Stimulated activated CD4-positive, alpha-beta T cell treated with anti-CD3 and anti-CD28 coated beads, Interleukin-2, amount 100 ng/mL, for 24 hours (primary cell): ENCODE data around the gene GNAI2.
"Not testable (repeated sequence)": the region's sequence is repeated elsewhere in the genome, so short reads cannot be mapped to it uniquely, and the experiment has no call there.

Experiments used
- DNase-seq, 2 donors: peaks; one replicate each; pipeline ENCODE4 v3.0.0-alpha.2; 2020

The GNAI2 gene

DNA sequence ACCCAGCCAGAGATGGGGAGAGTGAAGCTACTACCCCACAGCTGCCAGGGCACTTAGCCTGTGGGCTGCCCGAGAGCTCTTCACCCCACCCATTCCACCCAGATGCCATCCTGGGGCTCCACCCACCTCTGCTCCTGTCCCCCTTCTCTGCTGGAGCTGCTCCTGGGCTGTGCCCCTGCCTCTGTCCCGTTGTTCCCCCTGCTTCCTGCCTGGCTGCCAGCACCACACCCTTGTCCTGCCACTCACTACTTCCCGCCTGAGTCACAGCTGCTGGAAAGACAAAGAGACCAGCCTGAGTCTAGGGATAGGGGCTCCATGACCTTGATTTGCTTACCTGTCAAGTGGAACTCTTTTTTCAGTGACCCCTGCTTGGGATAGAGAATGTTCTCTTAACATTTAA lies 12.4 kb downstream of the GNAI2 start:
- no peak for DNase-seq

DNA sequence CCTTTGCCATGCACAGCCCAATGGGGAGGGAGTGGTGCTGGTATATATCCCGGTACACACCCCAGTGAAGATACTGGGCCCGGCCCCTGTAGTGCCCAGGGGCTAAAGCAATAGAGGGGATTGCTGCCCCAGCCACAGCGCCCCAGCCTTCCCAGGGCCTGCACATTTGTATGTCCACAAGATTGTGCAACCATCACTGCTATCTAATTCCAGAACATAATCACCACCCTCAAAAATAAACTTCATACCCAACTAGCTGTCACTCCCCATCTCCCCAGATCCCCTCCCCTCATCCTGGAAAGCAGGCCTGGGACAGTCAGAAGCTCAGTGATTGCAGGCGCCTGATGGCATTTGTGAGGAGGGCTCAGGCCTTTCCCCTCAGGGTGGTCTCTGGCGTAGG lies 13.5 kb downstream of the GNAI2 start:
- no peak for DNase-seq

DNA sequence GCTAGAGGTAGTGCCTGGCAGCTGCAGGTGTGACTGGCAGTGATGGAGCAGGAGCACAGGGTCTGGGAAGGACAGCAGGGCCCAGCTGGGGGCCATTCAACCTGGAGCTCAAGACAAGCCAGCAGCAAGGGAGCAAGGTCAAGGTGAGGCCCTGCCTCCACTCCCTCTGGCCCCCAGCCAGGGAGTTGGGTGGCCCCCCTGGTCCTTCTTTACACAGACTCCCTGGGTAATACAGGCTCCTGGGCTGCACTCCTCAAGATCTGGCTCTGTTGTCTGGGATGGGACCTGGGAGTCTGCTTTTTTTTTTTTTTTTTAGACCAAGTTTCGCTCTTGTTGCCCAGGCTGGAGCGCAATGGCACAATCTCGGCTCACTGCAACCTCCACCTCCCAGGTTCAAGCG lies 14.5 kb downstream of the GNAI2 start:
- DNase-seq, result no peak

DNA sequence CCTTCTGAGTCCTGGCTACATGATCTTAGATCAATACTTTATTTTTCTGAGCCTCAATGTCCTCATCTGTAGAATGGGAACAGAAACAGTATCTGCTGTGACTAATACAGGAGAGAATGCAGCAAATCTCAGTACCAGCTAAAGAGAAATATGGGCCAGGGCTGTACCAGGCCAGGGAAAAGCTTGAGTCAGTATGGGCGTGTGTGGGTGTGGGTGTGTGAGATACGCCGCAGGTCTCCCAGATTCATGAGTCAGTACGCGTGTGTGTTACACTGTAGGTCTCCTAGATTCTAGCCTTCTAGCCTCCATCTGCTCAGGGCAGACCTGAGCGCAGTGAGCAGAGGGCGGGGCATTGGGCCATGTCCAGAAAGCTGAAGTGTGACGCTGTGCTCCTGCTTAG lies 15.2 kb downstream of the GNAI2 start:
- DNase-seq, result peak; percentile 64 to 65

DNA sequence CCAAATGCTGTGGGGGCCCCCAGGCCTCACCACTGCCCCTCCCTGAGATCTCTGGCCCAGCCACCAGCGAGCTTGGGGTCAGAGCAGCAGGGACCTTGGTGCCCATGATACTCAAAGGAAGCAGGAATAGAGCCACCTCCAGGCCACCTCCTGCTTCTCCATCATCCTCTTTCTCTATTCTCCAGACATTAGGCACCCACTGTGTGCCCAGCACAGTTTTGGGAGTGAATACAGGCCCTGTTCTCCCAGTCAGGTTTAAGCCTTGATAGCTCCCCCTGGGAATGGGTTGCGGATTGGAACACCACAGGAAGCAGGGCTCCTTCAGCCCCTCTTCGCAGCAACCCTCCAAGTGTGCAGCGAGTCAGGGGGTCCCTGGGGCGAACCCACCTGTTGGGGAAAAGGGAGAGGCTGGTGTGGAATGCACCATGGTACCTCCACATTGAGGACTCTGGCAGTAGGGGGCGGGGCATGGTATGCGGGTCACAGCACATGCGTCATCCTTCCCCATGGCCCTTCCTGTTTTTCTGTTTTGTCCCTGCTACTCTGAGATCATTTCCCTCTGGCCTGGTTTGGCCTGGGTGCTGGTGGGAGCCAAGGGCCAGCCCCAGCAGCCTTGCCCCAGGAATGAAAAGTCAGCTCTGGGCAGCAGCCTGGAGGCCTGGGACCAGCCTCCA lies 18.7 kb downstream of the GNAI2 start:
- no peak for DNase-seq

DNA sequence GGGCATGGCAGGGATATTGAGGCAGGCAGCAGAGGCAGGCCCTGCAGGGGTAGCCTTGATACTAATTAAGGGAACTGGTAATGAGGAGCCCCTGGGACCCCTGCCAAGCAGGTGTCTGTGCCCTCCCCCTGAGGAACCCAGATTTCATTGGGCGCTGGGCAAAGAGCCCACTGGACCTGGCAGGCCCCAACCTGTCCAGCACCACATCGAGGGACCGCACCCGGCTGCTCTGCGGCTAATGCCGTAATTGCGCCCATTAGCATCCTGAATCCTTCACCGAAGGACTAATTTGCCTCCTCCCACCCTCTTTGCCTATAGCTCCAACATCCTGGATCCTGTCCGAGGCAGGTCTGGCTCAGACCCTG lies 19.2 kb downstream of the GNAI2 start:
- DNase-seq, result no peak

DNA sequence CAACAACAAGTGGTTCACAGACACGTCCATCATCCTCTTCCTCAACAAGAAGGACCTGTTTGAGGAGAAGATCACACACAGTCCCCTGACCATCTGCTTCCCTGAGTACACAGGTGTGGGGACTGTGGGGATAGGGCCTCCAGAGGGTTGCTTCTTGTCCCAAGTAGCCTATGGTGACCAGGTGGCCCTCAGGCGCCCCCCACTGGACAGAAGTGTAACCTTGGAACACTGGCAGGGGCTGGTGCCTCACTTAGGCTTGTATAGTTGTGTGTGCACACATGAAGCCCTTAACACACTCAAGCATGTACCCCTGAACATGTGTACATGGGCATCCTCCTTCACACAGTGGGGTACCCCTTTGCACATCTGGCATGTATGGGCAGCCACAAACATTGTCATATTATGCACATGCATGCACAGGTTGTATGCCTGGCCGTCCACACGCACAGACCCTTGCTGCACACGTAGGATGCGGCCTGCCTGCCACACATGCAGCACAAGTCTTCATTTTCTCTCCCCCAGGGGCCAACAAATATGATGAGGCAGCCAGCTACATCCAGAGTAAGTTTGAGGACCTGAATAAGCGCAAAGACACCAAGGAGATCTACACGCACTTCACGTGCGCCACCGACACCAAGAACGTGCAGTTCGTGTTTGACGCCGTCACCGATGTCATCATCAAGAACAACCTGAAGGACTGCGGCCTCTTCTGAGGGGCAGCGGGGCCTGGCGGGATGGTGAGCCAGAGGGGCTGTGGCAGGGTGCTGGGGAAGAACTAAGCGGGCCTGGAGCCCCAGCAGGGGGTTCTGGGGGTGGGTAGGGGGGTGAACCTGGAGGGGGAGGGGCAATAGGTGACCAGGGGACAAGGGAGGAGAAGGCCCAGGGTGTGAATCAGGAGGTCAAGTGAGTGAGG lies 21.2 kb downstream of the GNAI2 start:
- peak; percentile 52 to 64 for DNase-seq

DNA sequence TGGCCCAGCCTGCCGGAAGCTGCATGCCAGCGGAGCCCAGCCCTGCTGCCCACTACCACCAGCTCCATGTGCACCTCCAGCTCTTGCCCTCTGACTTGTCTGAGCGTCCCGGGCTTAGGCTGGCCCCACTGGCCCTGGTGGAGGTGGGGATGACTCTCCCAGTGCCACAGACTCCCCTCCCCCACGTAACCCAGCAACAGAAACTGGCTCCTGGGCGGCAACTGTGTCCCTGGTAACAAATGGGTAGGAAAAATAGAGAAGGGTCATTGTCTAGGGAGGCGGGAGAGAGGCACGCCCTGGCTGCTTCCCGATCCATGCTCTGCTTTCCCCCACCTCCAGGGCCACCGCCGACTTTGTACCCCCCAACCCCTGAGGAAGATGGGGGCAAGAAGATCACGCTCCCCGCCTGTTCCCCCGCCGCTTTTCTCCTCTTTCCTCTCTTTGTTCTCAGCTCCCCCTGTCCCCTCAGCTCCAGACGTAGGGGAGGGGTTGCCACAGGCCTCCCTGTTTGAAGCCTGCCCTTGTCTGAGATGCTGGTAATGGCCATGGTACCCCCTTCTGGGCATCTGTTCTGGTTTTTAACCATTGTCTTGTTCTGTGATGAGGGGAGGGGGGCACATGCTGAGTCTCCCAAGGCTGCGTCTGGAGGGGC lies 22.2 kb downstream of the GNAI2 start:
- no peak for DNase-seq

DNA sequence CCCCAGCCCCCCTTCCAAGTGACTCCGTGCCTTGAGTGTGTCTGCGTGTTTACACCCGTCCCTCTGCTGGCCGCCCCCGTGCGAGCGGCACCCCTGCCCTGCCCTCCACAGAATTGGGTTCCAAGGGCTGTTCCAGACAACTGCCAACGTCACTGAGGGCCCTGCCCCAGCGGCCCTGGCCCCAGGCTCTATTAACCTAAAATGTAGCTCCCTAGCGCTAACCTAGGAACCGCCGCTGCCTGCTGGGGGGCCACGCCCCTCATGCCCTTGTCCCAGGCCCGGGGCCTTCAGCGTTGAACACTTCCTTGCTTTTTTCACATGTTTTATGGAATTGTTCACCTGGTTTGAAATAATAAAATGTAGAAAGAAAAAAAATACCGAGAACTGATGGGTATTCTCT lies 23.0 kb downstream of the GNAI2 start:
- no peak for DNase-seq

DNA sequence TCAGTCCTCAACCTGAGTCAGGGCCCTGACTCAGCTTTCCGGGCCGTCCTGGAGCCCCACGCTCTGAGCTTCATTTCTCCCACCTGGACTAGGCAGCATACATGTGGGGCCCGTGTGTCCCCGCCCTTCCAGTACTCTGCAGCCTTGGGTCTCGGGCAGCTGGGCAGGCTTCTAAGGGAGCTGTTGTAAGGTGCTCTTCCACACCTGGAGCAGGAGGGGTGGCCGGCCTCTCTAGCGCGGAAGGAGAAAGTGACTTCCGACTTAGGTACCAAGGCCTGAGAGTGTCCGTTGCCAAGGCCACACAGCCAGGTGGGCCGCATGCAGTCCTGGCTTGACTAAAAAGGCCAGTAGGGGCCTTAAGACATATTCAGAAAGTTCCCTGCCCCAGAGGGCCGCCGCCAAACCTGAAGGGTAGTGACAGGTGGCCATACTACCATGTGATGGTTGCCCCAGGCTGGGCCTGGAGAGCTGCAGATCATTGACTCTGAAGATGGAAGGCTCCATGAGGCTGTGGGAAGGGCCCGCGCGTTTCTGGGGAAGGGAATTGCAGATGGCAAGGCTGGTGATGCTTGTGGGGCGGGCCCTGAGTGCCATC lies 23.5 kb downstream of the GNAI2 start:
- DNase-seq, result no peak

DNA sequence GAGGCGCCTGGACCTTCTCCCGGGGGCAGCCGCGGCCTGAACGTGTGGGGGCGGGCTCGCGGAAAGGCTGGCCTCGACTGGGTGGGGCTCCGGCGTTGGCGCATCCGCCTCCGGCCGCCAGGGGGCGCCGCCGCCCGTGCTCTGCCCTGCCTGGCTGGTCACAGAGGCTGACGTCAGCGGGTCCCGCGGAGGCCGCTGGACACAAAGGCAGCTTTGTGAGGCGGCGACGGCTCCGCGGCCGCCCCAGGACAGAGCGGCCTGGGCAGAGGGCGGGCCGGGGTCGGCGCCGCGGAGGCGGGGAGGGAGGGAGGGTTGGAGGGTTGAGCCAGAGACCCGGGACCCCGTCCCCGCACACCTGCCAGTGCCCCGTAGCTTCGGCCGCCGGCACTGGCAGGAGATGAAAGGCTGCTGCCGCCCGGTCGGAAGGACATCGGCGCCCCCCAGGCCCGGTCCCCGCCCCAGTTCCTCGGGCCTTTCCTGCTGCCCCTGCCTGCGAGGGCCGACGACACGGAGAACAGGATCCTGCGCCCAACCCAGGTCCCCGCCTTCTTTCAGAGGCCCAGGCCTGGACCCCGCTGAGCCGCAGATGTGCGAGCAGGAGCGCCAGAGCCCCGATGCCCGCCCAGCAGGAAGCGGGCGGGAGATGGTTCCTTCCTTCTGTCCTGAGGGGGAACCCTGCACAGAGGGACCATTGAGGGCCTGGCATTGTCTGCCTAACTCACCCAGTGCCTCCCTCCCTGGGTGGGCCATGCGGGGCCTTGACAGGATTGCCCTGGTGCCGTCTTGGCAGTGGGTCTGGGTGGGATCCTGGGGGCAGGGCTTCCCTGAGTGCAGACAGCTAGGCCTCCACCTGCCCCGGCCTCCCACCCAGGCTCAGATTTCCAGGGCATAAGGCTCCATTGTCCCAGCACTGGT lies 24.3 kb downstream of the GNAI2 start:
- DNase-seq, result peak; percentile 82 to 90

DNA sequence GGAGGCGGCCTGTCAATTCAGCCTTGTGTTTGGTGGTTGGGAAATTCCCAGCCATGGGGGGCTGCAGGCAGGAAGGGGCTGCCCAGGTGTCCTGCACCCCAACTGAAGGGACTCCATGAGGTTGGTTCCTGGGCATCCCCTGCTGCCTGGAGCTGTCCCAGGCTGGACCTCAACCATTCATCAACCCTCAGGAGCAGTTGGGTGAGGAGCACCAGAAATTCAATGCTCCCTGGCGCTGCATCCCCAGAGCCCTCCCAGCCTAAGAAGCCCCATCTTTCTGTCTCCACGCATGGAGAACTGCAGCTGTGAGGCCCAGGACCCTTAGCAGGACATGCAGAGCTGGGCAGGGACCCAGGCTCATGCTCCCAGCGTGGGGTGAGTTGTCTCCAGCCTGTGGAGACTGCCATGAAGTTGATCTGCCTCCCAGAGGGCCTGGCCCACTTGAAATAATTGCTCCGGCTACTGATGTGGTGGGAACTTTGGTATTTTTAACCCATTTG lies 25.0 kb downstream of the GNAI2 start:
- DNase-seq, result no peak

DNA sequence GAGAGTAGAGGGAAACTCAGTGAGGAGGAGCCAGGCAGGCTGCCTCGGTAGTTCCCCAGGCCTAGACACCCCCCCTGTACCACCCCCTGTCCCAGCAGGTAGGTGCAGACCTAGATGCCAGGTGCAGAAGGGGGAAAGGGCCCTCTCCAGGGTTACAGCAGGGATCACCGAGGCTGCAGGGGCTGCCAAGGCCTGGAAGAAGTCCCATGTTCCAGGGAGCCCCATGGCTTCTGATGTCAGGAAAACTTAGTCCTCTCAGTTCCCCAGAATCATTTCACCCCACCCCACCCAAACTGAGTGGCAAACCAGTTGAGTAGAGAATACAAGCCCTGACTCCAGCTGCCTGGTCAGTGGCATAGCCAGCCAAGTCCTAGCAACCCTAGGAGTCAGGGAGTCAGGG lies 25.5 kb downstream of the GNAI2 start:
- no peak for DNase-seq

DNA sequence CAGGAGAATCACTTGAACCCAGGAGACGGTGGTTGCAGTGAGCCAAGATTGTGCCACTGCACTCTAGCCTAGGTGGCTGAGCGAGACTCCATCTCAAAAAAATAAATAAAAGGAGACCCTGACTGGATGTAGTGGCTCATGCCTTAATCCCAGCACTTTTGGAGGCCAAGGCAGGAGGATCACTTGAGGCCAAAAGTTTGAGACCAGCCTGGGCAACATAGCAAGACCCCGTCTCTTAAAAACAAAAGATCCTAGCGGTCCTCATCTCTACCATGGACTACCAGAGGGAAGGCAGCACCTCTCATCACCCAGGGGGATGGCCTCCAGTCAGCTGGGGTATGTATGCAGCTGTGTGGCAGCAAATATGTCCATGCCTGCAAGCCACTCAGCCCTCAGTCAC lies 26.2 kb downstream of the GNAI2 start:
- DNase-seq, result not testable (repeated sequence)

DNA sequence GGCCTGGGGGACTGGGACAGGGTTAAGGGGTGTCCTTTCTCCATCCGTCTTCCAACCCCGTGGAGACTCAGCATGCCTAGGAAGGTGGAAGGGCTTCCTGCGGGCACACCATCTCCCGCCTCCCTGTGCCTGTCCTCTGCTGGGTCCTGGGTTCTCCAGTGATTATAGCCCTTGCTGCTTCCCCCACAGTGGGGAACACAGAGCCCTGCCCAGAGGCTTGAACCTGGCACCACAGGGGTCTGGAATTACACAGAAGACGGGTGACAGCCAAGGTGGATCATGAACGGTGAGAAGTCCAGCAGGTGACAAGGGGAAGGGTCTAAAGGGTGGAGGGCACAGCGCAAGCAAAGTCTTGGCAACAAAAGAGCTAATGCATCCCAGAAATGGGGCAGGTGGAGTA lies 26.8 kb downstream of the GNAI2 start:
- DNase-seq, result no peak

DNA sequence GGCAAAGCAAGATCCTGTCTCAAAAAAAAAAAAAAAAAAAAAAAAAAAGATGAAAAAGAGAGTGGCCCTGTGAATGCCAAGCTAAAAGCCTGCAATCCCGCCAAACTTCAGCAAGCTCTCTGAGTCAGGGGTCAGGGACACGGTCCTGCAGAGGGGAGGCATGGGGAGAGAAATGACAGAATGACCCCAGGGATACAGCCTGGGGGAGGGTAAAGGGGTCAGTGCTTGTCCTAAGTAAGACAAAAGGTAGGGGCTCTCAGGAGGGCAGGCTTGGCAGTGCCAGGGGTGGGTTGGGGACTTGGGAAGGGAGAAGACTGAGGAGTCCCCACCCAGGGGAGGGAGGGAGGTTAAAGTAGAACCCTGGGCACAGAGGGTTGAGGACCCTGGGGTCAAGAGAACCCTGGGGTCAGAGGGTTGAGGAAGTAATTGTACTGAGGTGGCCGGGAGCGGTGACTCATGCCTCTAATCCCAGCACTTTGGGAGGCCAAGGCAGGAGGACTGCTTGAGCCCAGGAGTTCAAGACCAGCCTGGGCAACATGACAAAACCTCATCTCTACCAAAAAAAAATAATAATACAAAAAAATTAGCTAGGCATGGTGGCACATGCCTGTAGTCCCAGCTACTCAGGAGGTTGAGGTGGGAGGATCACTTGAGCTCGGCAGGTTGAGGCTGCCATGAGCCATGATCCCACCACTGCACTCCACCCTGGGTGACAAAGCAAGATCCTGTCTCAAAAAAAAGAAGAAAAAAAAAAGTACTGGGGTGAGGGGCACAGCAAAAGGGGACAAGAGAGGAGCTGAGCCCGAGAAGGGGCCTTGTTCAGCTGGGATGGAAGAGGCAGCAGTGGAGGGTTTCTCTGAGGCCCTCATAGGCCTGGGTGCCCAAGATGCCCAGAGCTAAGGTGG lies 27.7 kb downstream of the GNAI2 start:
- no peak for DNase-seq

DNA sequence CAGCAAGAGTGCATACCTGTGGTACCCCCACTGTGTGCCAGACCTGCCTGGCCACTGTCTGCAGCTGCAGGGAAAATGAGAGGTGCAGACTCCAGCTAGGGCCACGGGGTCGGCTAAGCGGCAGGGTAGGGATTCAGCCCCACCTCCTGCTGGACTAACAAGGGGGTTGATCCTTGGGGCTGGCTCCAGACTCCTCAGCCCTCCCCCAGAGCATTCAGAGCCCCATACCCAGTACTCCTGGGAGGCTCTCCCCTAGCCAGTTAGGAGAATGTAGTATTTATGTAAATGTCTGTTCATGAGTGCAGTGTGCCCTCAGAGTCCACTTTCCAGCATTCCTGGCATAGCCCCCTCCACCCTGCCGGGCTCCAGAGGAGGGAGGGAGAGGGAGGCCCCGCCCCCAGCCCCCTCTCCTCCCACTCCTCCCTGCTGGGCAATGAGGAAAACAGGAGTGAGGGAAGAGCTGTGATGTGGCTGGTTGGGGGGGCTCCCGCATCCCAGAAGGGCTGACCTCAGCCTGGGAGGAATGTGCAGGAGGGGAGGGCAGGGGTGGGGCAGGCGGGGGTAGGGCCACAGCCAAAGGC lies 28.5 kb downstream of the GNAI2 start:
- no peak for DNase-seq

DNA sequence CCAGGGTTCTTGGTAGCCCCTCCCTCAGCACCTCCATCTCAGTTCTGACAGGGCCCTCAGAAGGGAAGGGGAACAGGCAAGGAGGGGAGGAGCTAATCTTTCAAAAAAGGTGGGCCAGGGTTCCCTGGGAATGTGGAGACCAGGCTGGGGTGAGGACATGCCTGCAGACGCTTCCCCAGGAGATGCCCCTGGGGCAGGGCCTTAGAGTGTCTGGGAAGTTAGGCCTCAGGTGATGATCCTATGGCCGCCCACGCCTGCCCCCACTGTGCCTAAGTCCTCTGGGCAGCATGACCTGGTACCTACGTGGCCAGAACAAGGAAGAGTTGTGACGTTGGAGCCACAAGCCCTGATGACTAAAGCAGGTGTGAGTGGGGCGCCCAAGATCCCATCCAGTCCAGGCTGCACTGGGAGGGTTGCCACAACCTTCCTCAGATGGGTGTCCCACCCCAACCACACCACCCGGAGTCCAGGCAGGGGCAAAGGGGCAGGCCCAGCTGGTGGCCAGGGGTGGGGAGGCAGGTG lies 29.0 kb downstream of the GNAI2 start:
- DNase-seq, result no peak

DNA sequence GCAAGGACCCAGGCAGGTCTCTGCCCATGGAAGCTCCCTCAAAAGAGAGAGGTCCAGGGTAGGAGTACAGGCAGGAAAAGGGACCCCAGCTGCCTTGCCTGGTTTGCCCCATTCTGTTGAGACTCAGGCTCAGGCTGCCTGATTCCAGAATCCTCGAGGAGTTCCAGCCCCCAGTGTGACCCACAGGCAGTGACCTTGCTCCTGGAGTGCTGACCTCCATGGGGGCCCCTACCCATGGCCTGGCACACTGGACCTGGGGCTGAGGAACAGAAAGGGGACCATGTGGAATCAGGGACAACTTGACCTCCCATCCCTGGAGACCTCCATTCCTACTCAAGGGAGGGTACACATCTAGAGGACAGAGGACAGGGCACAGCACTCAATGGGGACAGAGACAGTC lies 29.6 kb downstream of the GNAI2 start:
- DNase-seq, result no peak

DNA sequence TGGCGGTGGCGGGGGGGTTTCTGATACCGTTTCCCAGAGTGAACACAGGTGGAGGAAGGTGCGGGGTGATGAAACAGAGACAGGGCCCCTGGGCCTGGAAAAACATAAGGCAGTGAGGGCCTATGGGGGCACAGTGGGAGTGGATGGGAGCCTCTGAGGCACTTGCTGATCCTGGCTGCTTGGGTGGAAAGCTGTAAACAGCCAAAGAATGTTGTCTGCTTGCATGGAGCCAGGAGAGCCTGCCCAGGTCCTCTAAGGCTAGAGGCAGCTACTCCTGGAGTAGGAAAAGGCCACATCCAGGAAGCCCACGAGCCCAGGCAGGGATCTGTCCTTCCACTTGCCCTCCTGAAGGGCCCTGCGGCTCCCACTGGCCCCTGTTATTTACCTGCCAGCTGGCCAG lies 30.0 kb downstream of the GNAI2 start:
- no peak for DNase-seq

DNA sequence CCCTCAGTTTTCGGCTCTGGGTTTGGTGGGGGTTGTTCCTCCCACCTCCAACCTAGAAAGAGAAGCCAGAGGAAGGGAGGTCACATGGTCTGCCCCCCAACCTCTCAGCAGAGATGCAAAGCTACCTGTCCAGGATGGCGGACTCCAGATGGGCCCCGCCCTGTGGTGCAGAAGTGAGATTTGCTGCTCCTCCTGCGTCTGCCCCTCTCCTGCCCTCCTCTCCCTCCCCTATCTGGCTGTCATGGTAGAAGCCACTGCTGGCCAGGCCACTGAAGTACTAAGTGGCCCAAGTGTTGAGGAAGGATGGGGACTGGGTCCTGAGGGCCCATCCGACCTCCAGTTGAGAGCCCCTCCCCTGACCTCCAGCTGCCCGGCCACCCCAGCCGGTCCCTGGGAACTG lies 30.8 kb downstream of the GNAI2 start:
- DNase-seq, result no peak
